Stimulated activated CD4-positive, alpha-beta T cell treated with anti-CD3 and anti-CD28 coated beads, TNF-alpha, amount 100 ng/mL, for 1 hour (primary cell): Measurements from ENCODE around the gene DIS3L2.
"Not testable (repeated sequence)": the region's sequence is repeated elsewhere in the genome, so short reads cannot be mapped to it uniquely, and the experiment has no call there.

ENCODE experiments used
- DNase-seq, 3 donors: peaks; one replicate each; pipeline ENCODE4 v3.0.0-alpha.2; 2020; ENCODE audit warnings: low read depth in 3 of 3, low spot score in 1 of 3

The DIS3L2 gene

GRCh38 chr2:232381204-232382031 lies 419.9 kb downstream of the DIS3L2 start:
- DNase-seq, result not testable (repeated sequence)

- no peak for DNase-seq
Observed at GRCh38 chr2:232382331-232383225, 421.1 kb downstream of the DIS3L2 start.

GRCh38 chr2:232384466-232384865 lies 423.0 kb downstream of the DIS3L2 start:
- no peak for DNase-seq

- not testable (repeated sequence) for DNase-seq
Observed at GRCh38 chr2:232385058-232385457, 423.5 kb downstream of the DIS3L2 start.

GRCh38 chr2:232385660-232386489 lies 424.4 kb downstream of the DIS3L2 start:
- no peak for DNase-seq

- DNase-seq, result no peak
Observed at GRCh38 chr2:232386490-232386739, 424.9 kb downstream of the DIS3L2 start.
